CD4-positive, alpha-beta memory T cell (primary cell): ENCODE data around the gene STK40. TPM values are rescaled to one million over a fixed set of nuclear protein-coding genes. Genes with fewer than 3 reads are reported as not detected.

Experiments
- CTCF ChIA-PET: fragments of 350-600 bp; sonication (Branson Sonifier 250); formaldehyde crosslinking; loops from one replicate; lab custom pipeline; 2021; ENCODE audit warnings: inconsistent platforms; ENCODE audit not compliant: partially characterized antibody; lab: Charles Lee
- POLR2A ChIA-PET: fragments of 350-600 bp; sonication (Branson Sonifier 250); formaldehyde crosslinking; loops from one replicate; lab custom pipeline; 2021; ENCODE audit not compliant: partially characterized antibody; lab: Charles Lee
- DNase-seq, 5 donors: peaks; one replicate each; pipeline versions ENCODE4 v3.0.0 to v3.0.0-alpha.2; 2020 to 2022; ENCODE audit warnings: mixed read lengths in 1 of 5
- H3K27ac ChIP-seq: one replicate; pipeline ENCODE4 v1.7.0; 2013; ENCODE audit warnings: low read depth, low read length
- H3K27me3 ChIP-seq: 2 replicates; pipeline ENCODE4 v1.7.0; 2013; ENCODE audit warnings: mild to moderate bottlenecking, low read length, moderate library complexity; ENCODE audit not compliant: insufficient read depth
- H3K36me3 ChIP-seq: 2 replicates; pipeline ENCODE4 v1.7.0; 2013; ENCODE audit warnings: mild to moderate bottlenecking, low read length, moderate library complexity; ENCODE audit not compliant: insufficient read depth
- H3K4me1 ChIP-seq: 2 replicates; pipeline ENCODE4 v1.7.0; 2013; ENCODE audit warnings: mild to moderate bottlenecking, low read length, moderate library complexity; ENCODE audit not compliant: insufficient read depth
- H3K4me3 ChIP-seq, 2 donors: one replicate each; pipeline ENCODE4 v1.7.0; 2013; ENCODE audit warnings: low read length in 2 of 2, mild to moderate bottlenecking in 1 of 2
- H3K9me3 ChIP-seq, 2 donors: one replicate each; pipeline ENCODE4 v1.7.0; 2013; ENCODE audit warnings: low read length in 2 of 2, control low read depth in 1 of 2; ENCODE audit not compliant: control insufficient read depth in 1 of 2
- H3K27ac Mint-ChIP-seq, 7 donors: one replicate each; pipeline ENCODE4 v1.8.0; 2020 to 2021; ENCODE audit warnings: mixed read lengths in 7 of 7, mild to moderate bottlenecking in 6 of 7, inconsistent platforms in 3 of 7, moderate library complexity in 3 of 7
- H3K27me3 Mint-ChIP-seq, 2 donors: one replicate each; pipeline ENCODE4 v1.8.0; 2020 to 2021; ENCODE audit warnings: mixed read lengths in 2 of 2
- H3K36me3 Mint-ChIP-seq, 2 donors: one replicate each; pipeline ENCODE4 v1.8.0; 2020 to 2021; ENCODE audit warnings: mixed read lengths in 2 of 2, inconsistent platforms in 1 of 2, mild to moderate bottlenecking in 1 of 2
- H3K4me1 Mint-ChIP-seq, 4 donors: one replicate each; pipeline ENCODE4 v1.8.0; 2020 to 2021; ENCODE audit warnings: mixed read lengths in 4 of 4, mild to moderate bottlenecking in 1 of 4
- H3K4me3 Mint-ChIP-seq, 8 donors: one replicate each; pipeline ENCODE4 v1.8.0; 2020 to 2021; ENCODE audit warnings: mixed read lengths in 8 of 8, mild to moderate bottlenecking in 7 of 8, moderate library complexity in 6 of 8, inconsistent platforms in 3 of 8
- H3K9me3 Mint-ChIP-seq, 8 donors: one replicate each; pipeline ENCODE4 v1.8.0; 2020 to 2021; ENCODE audit warnings: mixed read lengths in 8 of 8, mild to moderate bottlenecking in 5 of 8, inconsistent platforms in 3 of 8, moderate library complexity in 1 of 8
- intact Hi-C: fragments of 100-400 bp; cut with micrococcal nuclease; formaldehyde crosslinking; loops from one replicate; pipeline ENCODE4 v1.15.1; 2023
- polyA plus RNA-seq, 2 donors: library from polyadenylated mRNA; unstranded; fragments of 300-500 nt; fragmentation: Illumina TruSeq; gene quantifications; one replicate each; pipeline ENCODE4 v1.2.3, GENCODE V29; 2021
- total RNA-seq, 2 experiments: library from RNA; stranded (reverse); gene quantifications; one replicate each; pipeline ENCODE4 v1.2.3, GENCODE V29; 2021

Gene STK40
- total and polyA plus RNA-seq, 4 experiments from 2014 or later, result 26.6 to 57.4 (median 51.0) TPM

DNA sequence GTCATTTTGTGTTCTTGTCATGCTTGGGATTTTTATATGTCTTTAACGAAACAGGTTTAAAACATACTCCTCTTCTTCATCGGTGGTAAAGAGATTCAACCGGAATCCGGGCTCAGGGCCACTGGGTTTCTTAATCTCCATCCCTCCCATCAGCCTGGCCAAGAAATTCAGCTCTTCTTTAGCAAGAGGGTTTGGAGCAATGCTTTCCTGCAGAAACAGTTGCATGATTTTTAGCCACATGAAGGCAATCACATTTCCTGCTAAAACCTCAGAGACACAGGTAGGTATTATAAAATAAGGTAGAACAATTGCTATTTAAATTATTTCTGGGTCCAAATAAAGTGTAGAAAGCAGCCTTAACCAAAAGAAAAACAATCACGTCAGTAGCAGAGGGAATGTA, 34.7 kb upstream of the STK40 start:
- POLR2A ChIA-PET, result interaction anchor here (0.6 to 2.0 kb wide), 6 partner anchors 24 to 196 kb away, joined by 3 to 13 read pairs (median 4); partner anchors contain the start of genes LSM10 and THRAP3
- no peaks in the 10 kb centered on the region for H3K27me3 Mint-ChIP-seq
- Histone ChIP-seq H3K36me3 (no peaks in the 10 kb centered on the region), H3K4me3 (no peak overlapping the region), H3K27ac (peak overlapping the region; percentile 30), H3K9me3 (no peaks in the 10 kb centered on the region), H3K27me3 (no peaks in the 10 kb centered on the region), H3K4me1 (peaks cover 21% of the 10 kb centered on the region)
- no peaks in the 10 kb centered on the region for H3K36me3 Mint-ChIP-seq
- H3K4me3 Mint-ChIP-seq, result peak overlapping the region; percentile 49 to 84 (median 74)
- H3K4me1 Mint-ChIP-seq, result peaks cover 19 to 29% (median 22%) of the 10 kb centered on the region in 4 donors
- peak overlapping the region; percentile 82 to 97 (median 94) for H3K27ac Mint-ChIP-seq
- intact Hi-C loops, result loop anchor here (1.0 to 2.0 kb wide), 8 partner anchors 23 to 321 kb away; partner anchors contain the start of genes LSM10 and TRAPPC3
- no peaks in the 10 kb centered on the region for H3K9me3 Mint-ChIP-seq
- CTCF ChIA-PET, result interaction anchor here (0.7 to 5.7 kb wide), 12 partner anchors 23 to 318 kb away, joined by 3 to 88 read pairs (median 4); partner anchors contain the start of genes LSM10, SH3D21 and TRAPPC3
- DNase-seq, result no peak

DNA sequence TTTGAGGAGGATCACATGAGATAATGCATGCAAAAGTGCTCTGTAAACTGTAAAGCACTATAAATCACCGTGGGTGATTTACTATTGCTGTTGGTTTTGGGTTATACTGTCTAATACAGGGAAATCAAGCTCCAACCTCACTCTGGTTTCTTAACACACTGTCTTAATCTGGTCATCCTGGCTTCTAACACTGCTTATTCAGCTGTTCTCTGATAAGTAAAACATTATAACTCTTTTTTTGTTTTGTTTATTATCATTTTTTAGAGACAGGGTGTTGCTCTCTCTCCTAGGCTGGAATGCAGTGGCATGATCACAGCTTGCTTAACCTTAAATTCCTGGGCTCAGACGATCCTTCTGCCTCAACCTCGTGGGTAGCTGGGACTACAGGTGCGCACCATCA, 33.8 kb upstream of the STK40 start:
- no peaks in the 10 kb centered on the region for H3K36me3 Mint-ChIP-seq
- Histone ChIP-seq H3K4me1 (peaks cover 21% of the 10 kb centered on the region), H3K9me3 (no peaks in the 10 kb centered on the region), H3K27me3 (no peaks in the 10 kb centered on the region), H3K4me3 (no peak overlapping the region), H3K27ac (no peak overlapping the region), H3K36me3 (no peaks in the 10 kb centered on the region)
- ChIA-PET POLR2A (interaction anchor here (0.6 to 2.0 kb wide), 8 partner anchors 17 to 195 kb away, joined by 3 to 13 read pairs (median 5); partner anchors contain the start of genes LSM10, STK40 and THRAP3), CTCF (interaction anchor here (0.6 to 5.7 kb wide), 13 partner anchors 22 to 320 kb away, joined by 3 to 88 read pairs (median 4); partner anchors contain the start of genes LSM10, SH3D21 and TRAPPC3)
- peak overlapping the region in 1 of 8 donors; percentile 7 for H3K4me3 Mint-ChIP-seq
- H3K27me3 Mint-ChIP-seq, result no peaks in the 10 kb centered on the region
- peaks cover 19 to 29% (median 22%) of the 10 kb centered on the region in 4 donors for H3K4me1 Mint-ChIP-seq
- H3K9me3 Mint-ChIP-seq, result no peaks in the 10 kb centered on the region
- intact Hi-C loops, result no loop called here
- peak overlapping the region in 2 of 7 donors; percentile 14 to 64 for H3K27ac Mint-ChIP-seq
- no peak for DNase-seq

DNA sequence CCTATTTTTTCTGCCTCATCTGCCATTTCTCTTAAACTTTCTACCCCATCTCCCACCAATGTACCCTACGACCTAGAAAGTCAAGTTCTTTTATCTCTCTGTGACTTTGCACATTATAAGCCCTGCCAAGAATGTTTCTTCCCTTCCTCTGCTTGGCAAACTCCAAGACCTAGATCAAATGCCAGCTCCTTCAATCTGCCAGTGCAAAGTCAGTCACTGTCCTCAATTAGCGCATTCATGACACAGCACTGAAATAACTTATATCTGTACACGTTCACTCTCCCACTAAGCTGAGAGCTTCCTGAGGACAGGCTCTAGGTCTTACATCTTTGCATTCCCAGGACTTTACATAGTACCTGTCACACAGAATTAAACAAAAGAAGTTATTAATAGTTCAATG, 33.4 kb upstream of the STK40 start:
- no peaks in the 10 kb centered on the region for H3K27me3 ChIP-seq
- intact Hi-C loops, result no loop called here
- H3K9me3 Mint-ChIP-seq, result no peaks in the 10 kb centered on the region
- DNase-seq, result no peak
- H3K4me3 ChIP-seq, result no peak overlapping the region
- H3K27ac Mint-ChIP-seq, result peak overlapping the region in 2 of 7 donors; percentile 14 to 73
- H3K36me3 ChIP-seq, result no peaks in the 10 kb centered on the region
- peaks cover 21% of the 10 kb centered on the region for H3K4me1 ChIP-seq
- ChIA-PET POLR2A (interaction anchor here (1.0 to 2.0 kb wide), 5 partner anchors 22 to 77 kb away, joined by 4 to 13 read pairs (median 5); partner anchors contain the start of genes LSM10 and STK40), CTCF (interaction anchor here (1.2 to 5.7 kb wide), 8 partner anchors 51 to 319 kb away, joined by 3 to 88 read pairs (median 6); partner anchors contain the start of gene TRAPPC3)
- no peaks in the 10 kb centered on the region for H3K27me3 Mint-ChIP-seq
- H3K4me3 Mint-ChIP-seq, result peak overlapping the region in 1 of 8 donors; percentile 26
- H3K9me3 ChIP-seq, result no peaks in the 10 kb centered on the region
- no peaks in the 10 kb centered on the region for H3K36me3 Mint-ChIP-seq
- peaks cover 19 to 29% (median 22%) of the 10 kb centered on the region in 4 donors for H3K4me1 Mint-ChIP-seq
- H3K27ac ChIP-seq, result no peak overlapping the region

DNA sequence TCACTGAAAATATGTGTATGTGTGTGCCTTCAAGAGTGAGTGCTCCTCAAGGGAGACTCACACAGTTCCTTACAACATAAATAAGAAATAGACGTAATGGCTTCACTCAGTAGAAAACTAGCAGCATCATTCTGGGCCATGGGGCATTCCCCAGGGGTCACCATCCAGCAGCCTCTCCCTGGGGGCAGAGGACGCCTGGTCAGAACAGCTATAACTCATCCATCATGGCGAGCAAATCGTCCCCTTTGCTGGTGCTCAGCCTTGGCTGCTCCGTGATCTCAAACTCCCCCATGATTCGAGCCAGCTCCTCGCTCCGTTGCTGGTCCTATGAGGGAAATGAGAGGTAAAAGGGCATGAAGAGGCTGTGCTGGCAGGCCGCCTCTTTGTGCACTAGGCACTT, 32.2 kb upstream of the STK40 start:
- Histone ChIP-seq H3K4me3 (no peak overlapping the region), H3K27ac (no peak overlapping the region), H3K27me3 (no peaks in the 10 kb centered on the region), H3K36me3 (no peaks in the 10 kb centered on the region), H3K9me3 (no peaks in the 10 kb centered on the region), H3K4me1 (peaks cover 21% of the 10 kb centered on the region)
- CTCF ChIA-PET, result interaction anchor here (1.6 to 5.7 kb wide), 2 partner anchors 49 to 76 kb away, joined by 4 to 88 read pairs; no protein-coding TSS in a partner anchor
- DNase-seq, result no peak
- no peaks in the 10 kb centered on the region for H3K36me3 Mint-ChIP-seq
- no peak overlapping the region for H3K27ac Mint-ChIP-seq
- no peaks in the 10 kb centered on the region for H3K9me3 Mint-ChIP-seq
- peaks cover 19 to 29% (median 22%) of the 10 kb centered on the region in 4 donors for H3K4me1 Mint-ChIP-seq
- POLR2A ChIA-PET, result interaction anchor here (1.7 kb wide), 1 partner anchor 67 kb away, joined by 5 read pairs; no protein-coding TSS in a partner anchor
- no peak overlapping the region for H3K4me3 Mint-ChIP-seq
- no peaks in the 10 kb centered on the region for H3K27me3 Mint-ChIP-seq
- intact Hi-C loops, result no loop called here

- Mint-ChIP-seq H3K4me3 (no peak overlapping the region), H3K36me3 (no peaks in the 10 kb centered on the region), H3K27ac (peak overlapping the region in 1 of 7 donors; percentile 47), H3K9me3 (peaks cover 0 to 6% (median 0%) of the 10 kb centered on the region in 8 donors), H3K27me3 (no peaks in the 10 kb centered on the region), H3K4me1 (peaks cover 18 to 34% (median 24%) of the 10 kb centered on the region in 4 donors)
- Histone ChIP-seq H3K4me3 (no peak overlapping the region), H3K27ac (no peak overlapping the region), H3K36me3 (no peaks in the 10 kb centered on the region), H3K27me3 (no peaks in the 10 kb centered on the region), H3K4me1 (peaks cover 26% of the 10 kb centered on the region), H3K9me3 (no peaks in the 10 kb centered on the region)
- POLR2A ChIA-PET, result no interaction called here
- DNase-seq, result no peak
- CTCF ChIA-PET, result interaction anchor here (5.7 kb wide), 1 partner anchor 74 kb away, joined by 88 read pairs; no protein-coding TSS in a partner anchor
- intact Hi-C loops, result no loop called here
These were observed 30.1 kb upstream of the STK40 start for GRCh38 chr1:36415661-36416326.

DNA sequence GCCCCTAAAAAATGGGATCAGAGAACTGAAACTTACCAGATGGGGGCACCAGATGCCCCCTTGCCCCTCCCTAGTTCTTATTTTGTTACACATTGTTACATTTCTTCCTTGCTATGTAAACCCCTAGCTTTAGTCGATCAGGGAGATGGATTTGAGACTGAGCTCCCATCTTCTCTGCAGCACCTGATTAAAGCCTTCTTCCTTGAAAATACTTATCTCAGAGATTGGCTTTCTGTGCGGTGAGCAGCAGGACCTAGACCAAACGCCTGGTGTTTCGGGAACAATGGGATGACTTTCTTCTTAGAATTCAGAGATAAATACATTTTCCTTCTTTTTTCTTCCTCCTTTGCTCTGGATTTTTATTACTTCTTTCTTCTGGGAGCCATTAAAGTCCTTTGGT, 28.7 kb upstream of the STK40 start:
- peak overlapping the region in 1 of 7 donors; percentile 54 for H3K27ac Mint-ChIP-seq
- CTCF ChIA-PET, result no interaction called here
- POLR2A ChIA-PET, result interaction anchor here (1.0 kb wide), 1 partner anchor 108 kb away, joined by 3 read pairs; no protein-coding TSS in a partner anchor

More for the DNA sequence above, 28.7 kb upstream of the STK40 start:
- H3K4me3 Mint-ChIP-seq, result no peak overlapping the region
- H3K9me3 Mint-ChIP-seq, result peaks cover 0 to 6% (median 0%) of the 10 kb centered on the region in 8 donors
- H3K27me3 ChIP-seq, result no peaks in the 10 kb centered on the region
- H3K9me3 ChIP-seq, result no peaks in the 10 kb centered on the region
- no peak overlapping the region for H3K27ac ChIP-seq
- no peaks in the 10 kb centered on the region for H3K36me3 Mint-ChIP-seq
- intact Hi-C loops, result no loop called here
- H3K4me1 ChIP-seq, result peaks cover 12% of the 10 kb centered on the region
- no peaks in the 10 kb centered on the region for H3K27me3 Mint-ChIP-seq
- H3K4me3 ChIP-seq, result no peak overlapping the region
- peaks cover 8 to 23% (median 15%) of the 10 kb centered on the region in 4 donors for H3K4me1 Mint-ChIP-seq
- DNase-seq, result no peak
- no peaks in the 10 kb centered on the region for H3K36me3 ChIP-seq
